H1 (cell line): Measurements from ENCODE around the gene C1orf146. TPM values are rescaled to one million over a fixed set of nuclear protein-coding genes. Genes with fewer than 3 reads are reported as not detected.

ENCODE experiments used
- CTCF ChIA-PET: fragments of 300-600 bp; sonication (Branson Sonifier 250); formaldehyde crosslinking; loops from one replicate; lab custom pipeline; 2021; ENCODE audit not compliant: partially characterized antibody; lab: Charles Lee
- POLR2A ChIA-PET: fragments of 300-600 bp; sonication (Branson Sonifier 250); formaldehyde crosslinking; loops from one replicate; lab custom pipeline; 2021; ENCODE audit warnings: inconsistent platforms; ENCODE audit not compliant: partially characterized antibody; lab: Charles Lee
- DNase-seq, 2 experiments: peaks; one replicate each; pipeline versions ENCODE4 v3.0.0 to v3.0.0-alpha.2; 2010 to 2022; ENCODE audit warnings: low spot score in 2 of 2, low read depth in 1 of 2, mixed read lengths in 1 of 2
- FAIRE-seq: peaks from 2 replicates; lab custom pipeline; 2011; peaks lifted over from hg19 to GRCh38; lab: Jason Lieb, UNC
- H2AFZ ChIP-seq: 2 replicates; pipeline ENCODE4 v1.8.1; 2012; ENCODE audit warnings: low read length, inconsistent platforms
- H2AK5ac ChIP-seq: 2 replicates; pipeline ENCODE4 v1.6.1; 2013; ENCODE audit warnings: low read depth, low read length
- H2BK120ac ChIP-seq: replicated peaks from 2 replicates; pipeline ENCODE3; 2013; ENCODE audit warnings: low read depth, low read length, inconsistent platforms
- H2BK12ac ChIP-seq: 2 replicates; pipeline ENCODE4 v1.6.1; 2013; ENCODE audit warnings: low read depth, low read length
- H2BK15ac ChIP-seq: 2 replicates; pipeline ENCODE4 v1.6.1; 2013; ENCODE audit warnings: low read length
- H2BK20ac ChIP-seq: 2 replicates; pipeline ENCODE4 v1.6.1; 2013; ENCODE audit warnings: low read length
- H2BK5ac ChIP-seq: 2 replicates; pipeline ENCODE4 v1.6.1; 2013; ENCODE audit warnings: low read depth, low read length
- H3K14ac ChIP-seq: 2 replicates; pipeline ENCODE4 v1.6.1; 2013; ENCODE audit warnings: inconsistent platforms; ENCODE audit not compliant: insufficient read length
- H3K18ac ChIP-seq: 2 replicates; pipeline ENCODE4 v1.6.1; 2013; ENCODE audit warnings: low read length; ENCODE audit errors: extremely low read depth
- H3K23ac ChIP-seq: 2 replicates; pipeline ENCODE4 v1.6.1; 2013; ENCODE audit warnings: inconsistent platforms; ENCODE audit not compliant: insufficient read length
- H3K23me2 ChIP-seq: 2 replicates; pipeline ENCODE4 v1.6.1; 2013; ENCODE audit warnings: low read depth, low read length
- H3K27ac ChIP-seq: 2 replicates; pipeline ENCODE4 v1.6.1; 2011; ENCODE audit warnings: low read depth, low read length, inconsistent platforms
- H3K27me3 ChIP-seq, 4 experiments: replicated peaks in 1 of 4; 1 replicate in 1 of 4; 2 replicates in 3 of 4; pipeline versions ENCODE4 v1.6.1 to v1.8.1; 2011 to 2013; ENCODE audit warnings: low read length in 3 of 4, mild to moderate bottlenecking in 3 of 4, inconsistent platforms in 2 of 4, mixed read lengths in 2 of 4, moderate library complexity in 1 of 4; ENCODE audit not compliant: control insufficient read depth in 3 of 4, insufficient read depth in 3 of 4; ENCODE audit errors: extremely low read depth in 1 of 4
- H3K36me3 ChIP-seq, 4 experiments: 2 replicates each; pipeline versions ENCODE4 v1.6.1 to v1.8.1; 2011 to 2013; ENCODE audit warnings: mild to moderate bottlenecking in 4 of 4, low read length in 3 of 4, moderate library complexity in 2 of 4, control low read depth in 1 of 4, inconsistent platforms in 1 of 4; ENCODE audit not compliant: insufficient read depth in 4 of 4, control insufficient read depth in 2 of 4
- H3K4ac ChIP-seq: replicated peaks from 2 replicates; pipeline ENCODE3; 2013; ENCODE audit warnings: low read length, low read depth, mixed read lengths, inconsistent platforms; ENCODE audit not compliant: insufficient read length
- H3K4me1 ChIP-seq, 4 experiments: replicated peaks in 1 of 4; 1 replicate in 1 of 4; 2 replicates in 3 of 4; pipeline versions ENCODE4 v1.6.1 to v1.8.1; 2011 to 2013; ENCODE audit warnings: low read length in 3 of 4, inconsistent platforms in 2 of 4, mixed read lengths in 1 of 4; ENCODE audit not compliant: insufficient read depth in 4 of 4, control insufficient read depth in 3 of 4
- H3K4me2 ChIP-seq, 2 experiments: 2 replicates each; pipeline versions ENCODE4 v1.6.1 to v1.8.1; 2011 to 2013; ENCODE audit warnings: low read depth in 2 of 2, low read length in 2 of 2, control low read depth in 1 of 2, inconsistent platforms in 1 of 2, mild to moderate bottlenecking in 1 of 2; ENCODE audit not compliant: insufficient read depth in 1 of 2
- H3K4me3 ChIP-seq, 4 experiments: fragments of 200-600, 300-600 bp in 1 of 4; sonication (generic), shearing (Covaris generic), sonication (Bioruptor Twin) in 1 of 4; 2 replicates each; pipeline versions ENCODE4 v1.5.1 to v1.8.1; 2011 to 2016; ENCODE audit warnings: low read length in 4 of 4, low read depth in 3 of 4, control low read depth in 2 of 4, inconsistent platforms in 2 of 4, mild to moderate bottlenecking in 2 of 4, mixed read lengths in 1 of 4, moderate library complexity in 1 of 4; ENCODE audit not compliant: insufficient read depth in 2 of 4; ENCODE audit errors: extremely low read depth in 1 of 4
- H3K56ac ChIP-seq: replicated peaks from 2 replicates; pipeline ENCODE3; 2013; ENCODE audit warnings: low read depth, mild to moderate bottlenecking, mixed read lengths, low read length, inconsistent platforms; ENCODE audit not compliant: insufficient read length
- H3K79me1 ChIP-seq: 2 replicates; pipeline ENCODE4 v1.6.1; 2013; ENCODE audit warnings: low read depth, low read length, control low read depth
- H3K79me2 ChIP-seq, 2 experiments: 2 replicates each; pipeline versions ENCODE4 v1.6.1 to v1.8.1; 2012 to 2013; ENCODE audit warnings: low read length in 2 of 2, mild to moderate bottlenecking in 2 of 2, inconsistent platforms in 1 of 2; ENCODE audit not compliant: insufficient read depth in 2 of 2, control insufficient read depth in 1 of 2
- H3K9ac ChIP-seq, 4 experiments: replicated peaks in 1 of 4; 1 replicate in 1 of 4; 2 replicates in 3 of 4; pipeline versions ENCODE4 v1.6.1 to v1.8.1; 2011 to 2013; ENCODE audit warnings: low read depth in 3 of 4, low read length in 3 of 4, control low read depth in 2 of 4, mild to moderate bottlenecking in 2 of 4, moderate library complexity in 2 of 4, inconsistent platforms in 1 of 4; ENCODE audit errors: extremely low read depth in 1 of 4
- H3K9me3 ChIP-seq, 2 experiments: 2 replicates each; pipeline versions ENCODE4 v1.6.1 to v1.8.1; 2012 to 2013; ENCODE audit warnings: mild to moderate bottlenecking in 2 of 2, moderate library complexity in 2 of 2, control low read depth in 1 of 2, inconsistent platforms in 1 of 2, low read depth in 1 of 2, low read length in 1 of 2, mixed read lengths in 1 of 2; ENCODE audit not compliant: insufficient read depth in 2 of 2
- H4K20me1 ChIP-seq, 2 experiments: replicated peaks in 1 of 2; 2 replicates each; pipeline versions ENCODE3 to v1.8.1; 2011 to 2013; ENCODE audit warnings: inconsistent platforms in 2 of 2, low read length in 2 of 2, mild to moderate bottlenecking in 1 of 2; ENCODE audit not compliant: insufficient read depth in 2 of 2, control insufficient read depth in 1 of 2
- H4K5ac ChIP-seq: 2 replicates; pipeline ENCODE4 v1.6.1; 2013; ENCODE audit warnings: low read length, low read depth, mixed read lengths, inconsistent platforms; ENCODE audit not compliant: insufficient read length
- H4K8ac ChIP-seq: 2 replicates; pipeline ENCODE4 v1.8.0; 2013; ENCODE audit warnings: mild to moderate bottlenecking, moderate library complexity, low read length, inconsistent platforms; ENCODE audit not compliant: insufficient read depth; ENCODE audit errors: extremely low read depth
- H4K91ac ChIP-seq: replicated peaks from 2 replicates; pipeline ENCODE3; 2013; ENCODE audit warnings: low read length, mixed read lengths, inconsistent platforms; ENCODE audit not compliant: insufficient read length
- BACH1 ChIP-seq: IDR thresholded peaks from 2 replicates; pipeline ENCODE4 v1.6.1; 2012; ENCODE audit warnings: low read length, improper control_type of control experiment
- JUN ChIP-seq: IDR thresholded peaks from 2 replicates; pipeline ENCODE4 v1.6.1; 2011; ENCODE audit warnings: low read depth, mild to moderate bottlenecking, improper control_type of control experiment, low read length
- JUND ChIP-seq: IDR thresholded peaks from 2 replicates; pipeline ENCODE4 v1.6.1; 2011; ENCODE audit warnings: mild to moderate bottlenecking, improper control_type of control experiment, low read length
- WGBS, 2 experiments: shearing (Covaris generic) in 1 of 2; methylation state at CpG; one replicate each; pipeline versions ENCODE4 v1.1.6 to v1.1.7; 2013 to 2015; ENCODE audit warnings: low lambda C conversion rate in 2 of 2, mixed read lengths in 2 of 2, inconsistent platforms in 1 of 2, low coverage in 1 of 2, missing lambda C conversion rate in 1 of 2; ENCODE audit not compliant: insufficient replicate concordance in 2 of 2, insufficient coverage in 1 of 2, insufficient read length in 1 of 2; ENCODE audit errors: extremely low coverage in 1 of 2, missing lambda C conversion rate in 1 of 2; 5-methylcytosine and 5-hydroxymethylcytosine counted together
- polyA plus RNA-seq, 7 experiments: library from polyadenylated mRNA; depleted of rRNA in 3 of 7; stranded (reverse) in 5 of 7; unstranded in 2 of 7; fragments of >200 nt in 5 of 7; fragments of 200-250 nt in 2 of 7; gene quantifications; 1 replicate in 5 of 7; 2 replicates in 1 of 7; 4 replicates in 1 of 7; pipeline versions ENCODE4 v1.2.1 to v1.2.3, GENCODE V29; 2011 to 2013; ENCODE audit warnings: missing spikeins in 2 of 7, mixed read lengths in 2 of 7
- total RNA-seq: library from RNA; stranded (reverse); fragmentation: NEBNext Ultra II Directional; extraction: Animal tissue kit (Norgen Biotek cat#: 25700); gene quantifications from 2 replicates; pipeline ENCODE4 v1.2.1, GENCODE V29; 2021

The C1orf146 gene
- total and polyA plus RNA-seq, 2 of the 8 experiments (the other 6 are each of a cell fraction or from before 2014, with no cell fraction given), result not detected

GRCh38 chr1:92276082-92276481, 58.4 kb downstream of the C1orf146 start:
- no peak overlapping the region for H2BK12ac ChIP-seq
- H3K9me3 ChIP-seq, result no peaks in the 10 kb centered on the region
- no peak overlapping the region for H2AFZ ChIP-seq
- no peak overlapping the region for H3K18ac ChIP-seq
- H4K20me1 ChIP-seq, result peaks cover 0 to 4% of the 10 kb centered on the region in 2 experiments
- no peak overlapping the region for H3K4me3 ChIP-seq
- no peaks in the 10 kb centered on the region for H3K23me2 ChIP-seq
- H2AK5ac ChIP-seq, result no peak overlapping the region
- H3K79me1 ChIP-seq, result no peaks in the 10 kb centered on the region
- H4K91ac ChIP-seq, result no peak overlapping the region
- TF ChIP-seq JUND (no peak), JUN (no peak), BACH1 (no peak)
- FAIRE-seq, result no peak
- H2BK20ac ChIP-seq, result no peak overlapping the region
- H3K27ac ChIP-seq, result no peak overlapping the region
- no peak overlapping the region for H3K14ac ChIP-seq
- no peaks in the 10 kb centered on the region for H3K79me2 ChIP-seq
- no peak overlapping the region for H2BK120ac ChIP-seq
- CTCF ChIA-PET, result no interaction called here
- no peak overlapping the region for H2BK15ac ChIP-seq
- H4K5ac ChIP-seq, result no peak overlapping the region
- H3K4me1 ChIP-seq, result no peaks in the 10 kb centered on the region
- no peak overlapping the region for H3K9ac ChIP-seq
- H2BK5ac ChIP-seq, result no peak overlapping the region
- DNase-seq, result no peak
- no peaks in the 10 kb centered on the region for H3K27me3 ChIP-seq
- H3K56ac ChIP-seq, result no peak overlapping the region
- no peak overlapping the region for H3K23ac ChIP-seq
- H4K8ac ChIP-seq, result no peak overlapping the region
- no peak overlapping the region for H3K4ac ChIP-seq
- H3K4me2 ChIP-seq, result no peak overlapping the region
- H3K36me3 ChIP-seq, result peaks cover 2 to 30% (median 15%) of the 10 kb centered on the region in 4 experiments; a peak in 7 of 8 replicates
- 94% methylated on average over 3 of the region's 3 CpGs; no CpG with 5 or more reads in 1 of the 2 experiments for WGBS, 2 experiments
- POLR2A ChIA-PET, result no interaction called here
